Measurements from ENCODE around the gene DHH. TPM values are rescaled to one million over a fixed set of nuclear protein-coding genes. Genes with fewer than 3 reads are reported as not detected.

The DHH gene
- total RNA-seq, 1 experiment from 2014 or later = not detected

- intact Hi-C loops (cut with micrococcal nuclease) = no loop called here
- no peak for DNase-seq (ENCODE audit: unreplicated experiment)
- Mint-ChIP-seq H3K36me3 (ENCODE audit: insufficient read depth, unreplicated experiment) (peaks cover 81% of the 10 kb centered on the region), H3K4me1 (ENCODE audit: insufficient read depth, unreplicated experiment) (peaks cover 20% of the 10 kb centered on the region), H3K27ac (ENCODE audit: low read depth, unreplicated experiment) (no peak overlapping the region), H3K9me3 (ENCODE audit: unreplicated experiment) (no peaks in the 10 kb centered on the region), H3K4me3 (ENCODE audit: unreplicated experiment) (no peak overlapping the region), H3K27me3 (ENCODE audit: insufficient read depth, unreplicated experiment) (no peaks in the 10 kb centered on the region)
- TF ChIP-seq CTCF (IDR thresholded peaks at IDR 0.05; ENCODE audit: unreplicated experiment) = no peak
- ChIA-PET CTCF (no interaction called here), POLR2A (no interaction called here)
- BruUV-seq (replicated peaks) = no TSS peak
These were observed 43.2 kb downstream of the DHH start for GRCh38 chr12:49051373-49051764.

GRCh38 chr12:49050507-49051372 is 43.9 kb downstream of the DHH start:
- Mint-ChIP-seq H3K27ac (ENCODE audit: low read depth, unreplicated experiment) (no peak overlapping the region), H3K4me1 (ENCODE audit: insufficient read depth, unreplicated experiment) (peaks cover 14% of the 10 kb centered on the region), H3K9me3 (ENCODE audit: unreplicated experiment) (no peaks in the 10 kb centered on the region), H3K4me3 (ENCODE audit: unreplicated experiment) (no peak overlapping the region), H3K36me3 (ENCODE audit: insufficient read depth, unreplicated experiment) (peaks cover 88% of the 10 kb centered on the region), H3K27me3 (ENCODE audit: insufficient read depth, unreplicated experiment) (no peaks in the 10 kb centered on the region)
- intact Hi-C loops (cut with micrococcal nuclease) = no loop called here
- ChIA-PET POLR2A (no interaction called here), CTCF (no interaction called here)
- TF ChIP-seq CTCF (IDR thresholded peaks at IDR 0.05; ENCODE audit: unreplicated experiment) = no peak
- DNase-seq (ENCODE audit: unreplicated experiment) = no peak
- no TSS peak for BruUV-seq (replicated peaks)

- intact Hi-C loops (cut with micrococcal nuclease) = no loop called here
- no peaks in the 10 kb centered on the region for H3K9me3 Mint-ChIP-seq (ENCODE audit: unreplicated experiment)
- peaks cover 90% of the 10 kb centered on the region for H3K36me3 Mint-ChIP-seq (ENCODE audit: insufficient read depth, unreplicated experiment)
- POLR2A ChIA-PET = no interaction called here
- peak; percentile 50 for DNase-seq (ENCODE audit: unreplicated experiment)
- H3K4me3 Mint-ChIP-seq (ENCODE audit: unreplicated experiment) = no peak overlapping the region
- no peaks in the 10 kb centered on the region for H3K27me3 Mint-ChIP-seq (ENCODE audit: insufficient read depth, unreplicated experiment)
- CTCF ChIA-PET = no interaction called here
- TF ChIP-seq CTCF (IDR thresholded peaks at IDR 0.05; ENCODE audit: unreplicated experiment) = no peak
- H3K4me1 Mint-ChIP-seq (ENCODE audit: insufficient read depth, unreplicated experiment) = peaks cover 8% of the 10 kb centered on the region
- H3K27ac Mint-ChIP-seq (ENCODE audit: low read depth, unreplicated experiment) = peak overlapping the region; percentile 49
- TSS peak; percentile 18 for BruUV-seq (replicated peaks)
These were observed 44.9 kb downstream of the DHH start for GRCh38 chr12:49049566-49050224.

- Mint-ChIP-seq H3K36me3 (ENCODE audit: insufficient read depth, unreplicated experiment) (peaks cover 90% of the 10 kb centered on the region), H3K4me3 (ENCODE audit: unreplicated experiment) (no peak overlapping the region), H3K9me3 (ENCODE audit: unreplicated experiment) (no peaks in the 10 kb centered on the region), H3K4me1 (ENCODE audit: insufficient read depth, unreplicated experiment) (peaks cover 8% of the 10 kb centered on the region), H3K27ac (ENCODE audit: low read depth, unreplicated experiment) (no peak overlapping the region), H3K27me3 (ENCODE audit: insufficient read depth, unreplicated experiment) (no peaks in the 10 kb centered on the region)
- intact Hi-C loops (cut with micrococcal nuclease) = no loop called here
- no peak for TF ChIP-seq CTCF (IDR thresholded peaks at IDR 0.05; ENCODE audit: unreplicated experiment)
- BruUV-seq (replicated peaks) = no TSS peak
- DNase-seq (ENCODE audit: unreplicated experiment) = no peak
- ChIA-PET POLR2A (interaction anchor here (0.5 to 1.4 kb wide), 3 partner anchors 10 to 1153 kb away, joined by 4 to 9 read pairs (median 4); no protein-coding TSS in a partner anchor), CTCF (interaction anchor here (0.6 kb wide), 1 partner anchor 8 kb away, joined by 3 read pairs; no protein-coding TSS in a partner anchor)
These were observed 45.6 kb downstream of the DHH start for GRCh38 chr12:49048953-49049352.

All from MCF 10A (cell line).